ENCODE data around the gene RNF224.

The RNF224 gene

DNA sequence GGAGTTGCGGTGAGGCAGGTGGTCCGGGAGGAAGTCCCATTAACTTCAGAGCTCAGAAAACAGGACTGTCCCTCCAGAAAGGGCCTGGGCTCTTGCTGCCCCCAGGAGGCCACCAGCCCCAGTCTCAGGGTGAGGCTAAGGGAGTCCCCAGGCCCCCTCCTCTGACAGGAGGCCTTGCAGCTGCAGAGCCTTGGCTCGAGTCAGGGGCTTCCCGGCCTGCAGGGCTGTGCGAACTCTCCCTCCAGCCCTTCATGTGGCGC, 20.5 kb downstream of the RNF224 start:
- Histone ChIP-seq H2AFZ (ENCODE audit: low read depth, low read length) (no peak overlapping the region), H3K27me3 (ENCODE audit: insufficient read depth, low read length, poor library complexity) (no peaks in the 10 kb centered on the region), H3K79me2 (ENCODE audit: insufficient read depth, low read length) (peaks cover 2% of the 10 kb centered on the region), H4K20me1 (ENCODE audit: insufficient read depth, low read length) (peaks cover 22% of the 10 kb centered on the region), H3K4me1 (ENCODE audit: insufficient read depth, low read length) (peaks cover 7% of the 10 kb centered on the region), H3K4me3 (ENCODE audit: low read depth in 1 of 2, low read length in 2 of 2) (no peak overlapping the region), H3K27ac (ENCODE audit: low read length) (no peak overlapping the region), H3K9me3 (ENCODE audit: insufficient read depth, low read length, severe bottlenecking) (no peaks in the 10 kb centered on the region), H3K9ac (ENCODE audit: low read depth, low read length) (no peak overlapping the region), H3K4me2 (ENCODE audit: insufficient read depth, low read length) (no peak overlapping the region), H3K36me3 (ENCODE audit: insufficient read depth, low read length) (peaks cover 12% of the 10 kb centered on the region)
- ATAC-seq (ENCODE audit: insufficient read depth, low read depth) (no peak), DNase-seq (no peak)
- TF ChIP-seq EZH2 (IDR thresholded peaks at IDR 0.05; ENCODE audit: borderline replicate concordance, low read depth, low read length, severe bottlenecking): no peak
- TF ChIP-seq, protein P1, sequence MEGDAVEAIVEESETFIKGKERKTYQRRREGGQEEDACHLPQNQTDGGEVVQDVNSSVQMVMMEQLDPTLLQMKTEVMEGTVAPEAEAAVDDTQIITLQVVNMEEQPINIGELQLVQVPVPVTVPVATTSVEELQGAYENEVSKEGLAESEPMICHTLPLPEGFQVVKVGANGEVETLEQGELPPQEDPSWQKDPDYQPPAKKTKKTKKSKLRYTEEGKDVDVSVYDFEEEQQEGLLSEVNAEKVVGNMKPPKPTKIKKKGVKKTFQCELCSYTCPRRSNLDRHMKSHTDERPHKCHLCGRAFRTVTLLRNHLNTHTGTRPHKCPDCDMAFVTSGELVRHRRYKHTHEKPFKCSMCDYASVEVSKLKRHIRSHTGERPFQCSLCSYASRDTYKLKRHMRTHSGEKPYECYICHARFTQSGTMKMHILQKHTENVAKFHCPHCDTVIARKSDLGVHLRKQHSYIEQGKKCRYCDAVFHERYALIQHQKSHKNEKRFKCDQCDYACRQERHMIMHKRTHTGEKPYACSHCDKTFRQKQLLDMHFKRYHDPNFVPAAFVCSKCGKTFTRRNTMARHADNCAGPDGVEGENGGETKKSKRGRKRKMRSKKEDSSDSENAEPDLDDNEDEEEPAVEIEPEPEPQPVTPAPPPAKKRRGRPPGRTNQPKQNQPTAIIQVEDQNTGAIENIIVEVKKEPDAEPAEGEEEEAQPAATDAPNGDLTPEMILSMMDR (IDR thresholded peaks at IDR 0.05; ENCODE audit: borderline replicate concordance, extremely low read depth, low read length, poor library complexity, severe bottlenecking): no peak

DNA sequence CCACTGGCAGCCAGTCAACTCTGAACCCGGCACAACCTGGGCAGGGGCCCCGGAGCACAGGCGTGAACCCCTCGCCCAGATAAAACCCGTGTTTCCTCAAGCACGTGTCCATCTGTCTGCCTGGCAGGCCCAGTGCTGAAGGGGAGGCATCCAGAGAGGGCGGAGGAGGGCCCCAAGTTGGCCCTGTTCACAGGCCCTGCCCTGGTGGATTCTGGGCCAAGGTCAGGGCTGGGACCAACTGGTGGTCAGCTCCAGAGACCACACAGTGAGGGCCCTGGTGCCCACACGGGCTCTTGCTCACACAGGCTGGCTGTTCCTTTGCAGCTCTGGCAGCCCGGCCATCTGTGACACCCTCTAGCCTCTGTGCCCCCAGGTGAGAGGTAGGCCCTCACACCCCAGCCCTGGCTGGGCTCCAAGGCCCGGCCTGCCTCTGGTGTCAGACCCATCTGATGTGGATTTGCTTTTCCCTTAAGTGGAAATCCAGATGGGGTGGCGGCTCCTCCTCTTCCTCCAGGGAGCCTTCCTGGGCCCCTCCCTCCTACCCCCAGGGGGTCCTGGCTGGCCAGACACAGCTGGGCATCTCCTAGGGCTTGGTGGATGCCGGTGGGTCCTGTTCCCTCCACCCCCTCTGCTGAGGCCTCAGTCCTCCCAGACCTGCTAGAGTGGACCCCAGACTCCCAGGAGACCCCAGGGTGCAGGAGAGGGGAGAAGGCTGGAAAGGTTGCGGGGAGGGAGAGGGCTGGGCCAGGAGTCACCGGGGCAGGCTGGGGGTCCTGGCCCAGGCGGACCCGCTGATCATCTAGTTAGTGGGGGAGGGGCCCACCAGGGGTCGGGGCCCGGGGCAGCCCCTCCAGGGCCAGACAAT, 23.3 kb downstream of the RNF224 start:
- H2AFZ ChIP-seq (ENCODE audit: low read depth, low read length): no peak overlapping the region
- no peak overlapping the region for H3K9ac ChIP-seq (ENCODE audit: low read depth, low read length)
- DNase-seq: no peak
- H3K36me3 ChIP-seq (ENCODE audit: insufficient read depth, low read length): peaks cover under 1% of the 10 kb centered on the region; the same call in 1 of the 2 replicates
- H3K4me1 ChIP-seq (ENCODE audit: insufficient read depth, low read length): peaks cover 16% of the 10 kb centered on the region
- no peak for TF ChIP-seq EZH2 (IDR thresholded peaks at IDR 0.05; ENCODE audit: borderline replicate concordance, low read depth, low read length, severe bottlenecking)
- TF ChIP-seq, protein P1 (IDR thresholded peaks at IDR 0.05; ENCODE audit: borderline replicate concordance, extremely low read depth, low read length, poor library complexity, severe bottlenecking): no peak
- ATAC-seq (ENCODE audit: insufficient read depth, low read depth): no peak
- H3K9me3 ChIP-seq (ENCODE audit: insufficient read depth, low read length, severe bottlenecking): no peaks in the 10 kb centered on the region
- no peaks in the 10 kb centered on the region for H3K27me3 ChIP-seq (ENCODE audit: insufficient read depth, low read length, poor library complexity)
- H3K4me2 ChIP-seq (ENCODE audit: insufficient read depth, low read length): no peak overlapping the region
- no peak overlapping the region for H3K27ac ChIP-seq (ENCODE audit: low read length)
- no peak overlapping the region for H3K4me3 ChIP-seq (ENCODE audit: low read depth in 1 of 2, low read length in 2 of 2)
- no peaks in the 10 kb centered on the region; the same call in 1 of the 2 replicates for H4K20me1 ChIP-seq (ENCODE audit: insufficient read depth, low read length)
- peaks cover 10% of the 10 kb centered on the region for H3K79me2 ChIP-seq (ENCODE audit: insufficient read depth, low read length)

- Histone ChIP-seq H3K9ac (ENCODE audit: low read depth, low read length) (no peak within 1 kb of the TSS), H2AFZ (ENCODE audit: low read depth, low read length) (no peak within 1 kb of the TSS), H3K79me2 (ENCODE audit: insufficient read depth, low read length) (peaks cover 15% of the 10 kb centered on the region), H3K4me3 (ENCODE audit: low read depth in 1 of 2, low read length in 2 of 2) (no peak within 1 kb of the TSS), H3K9me3 (ENCODE audit: insufficient read depth, low read length, severe bottlenecking) (no peaks in the 10 kb centered on the region), H3K27ac (ENCODE audit: low read length) (no peak within 1 kb of the TSS), H3K4me1 (ENCODE audit: insufficient read depth, low read length) (peaks cover 20% of the 10 kb centered on the region), H4K20me1 (ENCODE audit: insufficient read depth, low read length) (peaks cover 6% of the 10 kb centered on the region), H3K36me3 (ENCODE audit: insufficient read depth, low read length) (peaks cover 6% of the 10 kb centered on the region), H3K4me2 (ENCODE audit: insufficient read depth, low read length) (no peak within 1 kb of the TSS), H3K27me3 (ENCODE audit: insufficient read depth, low read length, poor library complexity) (no peaks in the 10 kb centered on the region)
- ATAC-seq (ENCODE audit: insufficient read depth, low read depth) (no peak), DNase-seq (no peak)
- TF ChIP-seq, protein P1 (IDR thresholded peaks at IDR 0.05; ENCODE audit: borderline replicate concordance, extremely low read depth, low read length, poor library complexity, severe bottlenecking): no peak
- TF ChIP-seq EZH2 (IDR thresholded peaks at IDR 0.05; ENCODE audit: borderline replicate concordance, low read depth, low read length, severe bottlenecking): no peak
Measured at GRCh38 chr9:137251194-137251461, 23.8 kb downstream of the RNF224 start, which contains the start of gene STPG3. TSS of gene STPG3 (plus strand) at chr9:137251286. CDS start at chr9:137251287, 1 bp downstream.

Measured in DND-41 (cell line).